CD4-positive, alpha-beta T cell treated with Interleukin-12 subunit alpha and Interleukin-12 subunit beta, for 1 hour (primary cell): ENCODE results near the gene SV2B.

Source experiments
- DNase-seq: peaks from one replicate; pipeline ENCODE4 v3.0.0-alpha.2; 2020

SV2B gene

GRCh38 chr15:91238644-91239425 is 138.8 kb downstream of the SV2B start:
- DNase-seq = no peak

GRCh38 chr15:91243826-91244225 is 143.8 kb downstream of the SV2B start:
- DNase-seq = no peak

GRCh38 chr15:91244919-91245318 is 144.9 kb downstream of the SV2B start:
- no peak for DNase-seq

GRCh38 chr15:91246998-91247397 is 146.9 kb downstream of the SV2B start:
- DNase-seq = no peak

GRCh38 chr15:91249591-91249990 is 149.5 kb downstream of the SV2B start:
- DNase-seq = no peak

- no peak for DNase-seq
These were observed 152.3 kb downstream of the SV2B start for GRCh38 chr15:91252322-91252721.

GRCh38 chr15:91252756-91253155 is 152.7 kb downstream of the SV2B start:
- no peak for DNase-seq

GRCh38 chr15:91253605-91254004 is 153.5 kb downstream of the SV2B start:
- no peak for DNase-seq

GRCh38 chr15:91254766-91255165 is 154.7 kb downstream of the SV2B start:
- no peak for DNase-seq

- DNase-seq = no peak
These were observed 155.7 kb downstream of the SV2B start for GRCh38 chr15:91255670-91256192.

GRCh38 chr15:91257746-91258414 is 157.8 kb downstream of the SV2B start:
- DNase-seq = no peak

- no peak for DNase-seq
These were observed 158.3 kb downstream of the SV2B start for GRCh38 chr15:91258415-91258759.

GRCh38 chr15:91259077-91259476 is 159.0 kb downstream of the SV2B start:
- no peak for DNase-seq

- no peak for DNase-seq
These were observed 161.3 kb downstream of the SV2B start for GRCh38 chr15:91261345-91261744.

GRCh38 chr15:91263632-91264531 is 163.8 kb downstream of the SV2B start:
- DNase-seq = no peak

- no peak for DNase-seq
These were observed 164.7 kb downstream of the SV2B start for GRCh38 chr15:91264651-91265351.

GRCh38 chr15:91265416-91265940 is 165.4 kb downstream of the SV2B start:
- no peak for DNase-seq

GRCh38 chr15:91268510-91268909 is 168.5 kb downstream of the SV2B start:
- no peak for DNase-seq

GRCh38 chr15:91270747-91271146 is 170.7 kb downstream of the SV2B start:
- DNase-seq = no peak

- DNase-seq = peak; percentile 70
These were observed 171.6 kb downstream of the SV2B start for GRCh38 chr15:91271565-91272153.

GRCh38 chr15:91275844-91276243 is 175.8 kb downstream of the SV2B start:
- DNase-seq = no peak

GRCh38 chr15:91278951-91279350 is 178.9 kb downstream of the SV2B start:
- DNase-seq = no peak
